Type B pancreatic cell (in vitro differentiated cells): ENCODE measurements around the gene GFPT1. TPM values are rescaled to one million over a fixed set of nuclear protein-coding genes. Genes with fewer than 3 reads are reported as not detected.

Experiments used
- DNase-seq: peaks from one replicate; pipeline ENCODE4 v3.0.0; 2021; ENCODE audit warnings: mixed read lengths; ENCODE audit not compliant: unreplicated experiment; ENCODE audit errors: extremely low spot score
- H3K27ac Mint-ChIP-seq: 2 replicates; pipeline ENCODE4 v1.8.0; 2021; ENCODE audit warnings: mild to moderate bottlenecking, mixed read lengths
- H3K27me3 Mint-ChIP-seq: 2 replicates; pipeline ENCODE4 v1.8.0; 2021; ENCODE audit warnings: mixed read lengths
- H3K36me3 Mint-ChIP-seq: 2 replicates; pipeline ENCODE4 v1.8.0; 2021; ENCODE audit warnings: mixed read lengths
- H3K4me1 Mint-ChIP-seq: one replicate; pipeline ENCODE4 v1.8.0; 2021; ENCODE audit warnings: mixed read lengths; ENCODE audit not compliant: unreplicated experiment
- H3K4me3 Mint-ChIP-seq: 2 replicates; pipeline ENCODE4 v1.8.0; 2021; ENCODE audit warnings: mild to moderate bottlenecking, mixed read lengths
- H3K9me3 Mint-ChIP-seq: 2 replicates; pipeline ENCODE4 v1.8.0; 2021; ENCODE audit warnings: mixed read lengths
- CTCF ChIP-seq: fragments of 200-600 bp; sonication (generic); conservative IDR thresholded peaks from 2 replicates; pipeline ENCODE4 v1.5.0; 2021; ENCODE audit warnings: antibody characterized with exemption, mild to moderate bottlenecking
- total RNA-seq: library from RNA; stranded (reverse); gene quantifications from 2 replicates; pipeline ENCODE4 v1.2.1, GENCODE V29; 2021; ENCODE audit warnings: low replicate concordance

GFPT1 gene
- total RNA-seq, 1 donor from 2014 or later: 46.0 TPM

GRCh38 chr2:69305712-69306392 is 81.2 kb downstream of the GFPT1 start:
- H3K36me3 Mint-ChIP-seq: no peaks in the 10 kb centered on the region
- TF ChIP-seq CTCF: no peak
- no peak overlapping the region for H3K27ac Mint-ChIP-seq
- peaks cover 56% of the 10 kb centered on the region for H3K27me3 Mint-ChIP-seq
- no peaks in the 10 kb centered on the region for H3K9me3 Mint-ChIP-seq
- no peak for DNase-seq
- H3K4me1 Mint-ChIP-seq: peaks cover 19% of the 10 kb centered on the region
- peak overlapping the region; percentile 84 for H3K4me3 Mint-ChIP-seq

GRCh38 chr2:69305166-69305565 is 81.9 kb downstream of the GFPT1 start:
- DNase-seq: no peak
- Mint-ChIP-seq H3K9me3 (no peaks in the 10 kb centered on the region), H3K36me3 (no peaks in the 10 kb centered on the region), H3K27me3 (peaks cover 61% of the 10 kb centered on the region), H3K4me3 (peak overlapping the region; percentile 31), H3K4me1 (peaks cover 19% of the 10 kb centered on the region), H3K27ac (no peak overlapping the region)
- TF ChIP-seq CTCF: no peak

- no peak for TF ChIP-seq CTCF
- Mint-ChIP-seq H3K4me1 (peaks cover 14% of the 10 kb centered on the region), H3K27me3 (peaks cover 65% of the 10 kb centered on the region), H3K4me3 (no peak overlapping the region), H3K27ac (no peak overlapping the region), H3K36me3 (no peaks in the 10 kb centered on the region), H3K9me3 (no peaks in the 10 kb centered on the region)
- no peak for DNase-seq
Observed at GRCh38 chr2:69304656-69305055, 82.4 kb downstream of the GFPT1 start.

- Mint-ChIP-seq H3K9me3 (no peaks in the 10 kb centered on the region), H3K27me3 (peaks cover 44% of the 10 kb centered on the region), H3K36me3 (no peaks in the 10 kb centered on the region), H3K4me1 (no peaks in the 10 kb centered on the region), H3K27ac (no peak overlapping the region), H3K4me3 (no peak overlapping the region)
- no peak for TF ChIP-seq CTCF
- DNase-seq: no peak
Observed at GRCh38 chr2:69300650-69301049, 86.4 kb downstream of the GFPT1 start.

- Mint-ChIP-seq H3K4me3 (no peak overlapping the region), H3K27ac (no peak overlapping the region), H3K9me3 (no peaks in the 10 kb centered on the region), H3K4me1 (no peaks in the 10 kb centered on the region), H3K36me3 (no peaks in the 10 kb centered on the region), H3K27me3 (peaks cover 40% of the 10 kb centered on the region)
- no peak for DNase-seq
- no peak for TF ChIP-seq CTCF
Observed at GRCh38 chr2:69299772-69300516, 87.1 kb downstream of the GFPT1 start.
